WTC11 (cell line): ENCODE measurements around the gene PHF5A.

Source experiments
- EMX1 ChIP-seq: fragments of 250-450 bp; sonication (Bioruptor Pico); IDR thresholded peaks from 2 replicates; pipeline ENCODE4 v1.8.0; 2021; ENCODE audit warnings: mild to moderate bottlenecking
- SMAD3 ChIP-seq: sonication (generic); formaldehyde crosslinking; IDR thresholded peaks from 2 replicates; pipeline ENCODE4 v1.8.0; 2022; ENCODE audit warnings: missing genetic modification reagents, mild to moderate bottlenecking, borderline replicate concordance
- ZNF232 ChIP-seq: sonication (generic); formaldehyde crosslinking; IDR thresholded peaks from 2 replicates; pipeline ENCODE4 v1.8.0; 2022; ENCODE audit warnings: mild to moderate bottlenecking, missing genetic modification reagents

DNA sequence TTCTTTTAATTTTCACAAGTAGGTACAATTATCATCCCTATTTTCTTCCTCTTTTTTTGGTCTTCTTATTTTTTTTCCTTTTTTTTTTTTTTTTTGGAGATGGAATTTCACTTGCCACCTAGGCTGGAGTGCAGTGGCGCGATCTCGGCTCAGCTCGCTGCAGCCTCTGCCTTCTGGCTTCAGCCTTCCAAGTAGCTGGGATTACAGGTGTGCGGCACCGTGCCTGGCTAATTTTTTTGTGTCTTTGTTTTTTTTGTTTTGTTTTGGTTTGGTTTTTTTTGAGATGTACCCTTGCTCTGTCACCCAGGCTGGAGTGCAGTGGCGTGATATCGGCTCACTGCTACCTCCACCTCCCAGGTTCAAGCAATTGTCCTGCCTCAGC is 38.5 kb downstream of the PHF5A start:
- TF ChIP-seq SMAD3 (CRISPR knock-in tag) (no peak), EMX1 (CRISPR knock-in tag) (no peak), ZNF232 (CRISPR knock-in tag) (no peak)
